Measurements from ENCODE around the gene DOCK4.
A peak's percentile ranks its signal among the peaks of the same experiment; 100 is the strongest.

DOCK4 gene

GRCh38 chr7:112025556-112025955, 180.6 kb downstream of the DOCK4 start:
- TF ChIP-seq NFRKB (IDR thresholded peaks at IDR 0.05): no peak
- TF ChIP-seq BHLHE40 (IDR thresholded peaks at IDR 0.05; ENCODE audit: borderline replicate concordance): no peak
- TF ChIP-seq FOXM1 (IDR thresholded peaks at IDR 0.05; ENCODE audit: borderline replicate concordance): no peak
- no peak for TF ChIP-seq ZNF384 (IDR thresholded peaks at IDR 0.05)
- TF ChIP-seq SUZ12 (IDR thresholded peaks at IDR 0.05): no peak
- no peak for TF ChIP-seq ARNT (IDR thresholded peaks at IDR 0.05)
- TF ChIP-seq ELF4 (IDR thresholded peaks at IDR 0.05): no peak
- TF ChIP-seq FOXA1 (IDR thresholded peaks at IDR 0.05): no peak
- DNase-seq (ENCODE audit: extremely low spot score): no peak
- CTCF ChIA-PET: no interaction called here
- POLR2A ChIA-PET: no interaction called here

- DNase-seq (ENCODE audit: extremely low spot score): no peak
- TF ChIP-seq CTBP1 (IDR thresholded peaks at IDR 0.05; ENCODE audit: borderline replicate concordance): no peak
- no peak for TF ChIP-seq TARDBP (IDR thresholded peaks at IDR 0.05)
- TF ChIP-seq FOXM1 (IDR thresholded peaks at IDR 0.05; ENCODE audit: borderline replicate concordance): no peak
- TF ChIP-seq LEF1 (IDR thresholded peaks at IDR 0.05; ENCODE audit: borderline replicate concordance): no peak
- no peak for TF ChIP-seq L3MBTL2 (conservative IDR thresholded peaks at IDR 0.05)
- no peak for TF ChIP-seq SUZ12 (IDR thresholded peaks at IDR 0.05)
- TF ChIP-seq, protein P1, sequence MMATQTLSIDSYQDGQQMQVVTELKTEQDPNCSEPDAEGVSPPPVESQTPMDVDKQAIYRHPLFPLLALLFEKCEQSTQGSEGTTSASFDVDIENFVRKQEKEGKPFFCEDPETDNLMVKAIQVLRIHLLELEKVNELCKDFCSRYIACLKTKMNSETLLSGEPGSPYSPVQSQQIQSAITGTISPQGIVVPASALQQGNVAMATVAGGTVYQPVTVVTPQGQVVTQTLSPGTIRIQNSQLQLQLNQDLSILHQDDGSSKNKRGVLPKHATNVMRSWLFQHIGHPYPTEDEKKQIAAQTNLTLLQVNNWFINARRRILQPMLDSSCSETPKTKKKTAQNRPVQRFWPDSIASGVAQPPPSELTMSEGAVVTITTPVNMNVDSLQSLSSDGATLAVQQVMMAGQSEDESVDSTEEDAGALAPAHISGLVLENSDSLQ (IDR thresholded peaks at IDR 0.05): no peak
- TF ChIP-seq ARNT (IDR thresholded peaks at IDR 0.05): no peak
- no peak for TF ChIP-seq HDGF (IDR thresholded peaks at IDR 0.05; ENCODE audit: borderline replicate concordance)
- TF ChIP-seq ELF4 (IDR thresholded peaks at IDR 0.05): no peak
- TF ChIP-seq FOXK2 (IDR thresholded peaks at IDR 0.05): no peak
- no peak for TF ChIP-seq BHLHE40 (IDR thresholded peaks at IDR 0.05; ENCODE audit: borderline replicate concordance)
- no peak for TF ChIP-seq NFRKB (IDR thresholded peaks at IDR 0.05)
- no peak for TF ChIP-seq SP1 (IDR thresholded peaks at IDR 0.05)
- no peak for TF ChIP-seq FOXA1 (IDR thresholded peaks at IDR 0.05)
- POLR2A ChIA-PET: no interaction called here
- CTCF ChIA-PET: interaction anchor here (0.6 to 1.0 kb wide), 2 partner anchors 54 to 314 kb away, joined by 3 to 5 read pairs; no protein-coding TSS in a partner anchor
Measured at GRCh38 chr7:112023786-112024185, 182.4 kb downstream of the DOCK4 start.

DNA sequence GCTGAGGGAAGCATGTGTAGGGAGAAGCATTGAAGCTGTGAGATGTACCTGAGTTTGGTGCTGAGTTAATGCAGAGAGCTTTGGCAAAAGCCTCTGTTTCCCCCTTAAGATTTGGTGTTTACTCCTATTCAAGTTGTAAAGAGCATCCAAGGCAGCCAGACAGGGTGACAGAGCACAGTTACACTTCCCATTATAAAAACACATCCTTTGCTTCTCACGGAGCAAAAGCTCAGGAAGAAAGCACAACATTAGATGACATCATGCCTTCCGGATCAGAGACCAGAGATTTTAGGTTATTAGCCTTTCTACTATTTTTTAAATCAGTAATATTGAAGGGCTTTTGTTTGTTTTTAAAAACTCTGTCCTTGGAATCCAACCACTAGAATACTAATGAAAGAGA, 182.9 kb downstream of the DOCK4 start:
- POLR2A ChIA-PET: no interaction called here
- no peak for TF ChIP-seq SP1 (IDR thresholded peaks at IDR 0.05)
- no peak for TF ChIP-seq ZNF384 (IDR thresholded peaks at IDR 0.05)
- TF ChIP-seq LEF1 (IDR thresholded peaks at IDR 0.05; ENCODE audit: borderline replicate concordance): no peak
- TF ChIP-seq FOXA1 (IDR thresholded peaks at IDR 0.05): no peak
- no peak for TF ChIP-seq HDGF (IDR thresholded peaks at IDR 0.05; ENCODE audit: borderline replicate concordance)
- TF ChIP-seq NFRKB (IDR thresholded peaks at IDR 0.05): no peak
- TF ChIP-seq ARNT (IDR thresholded peaks at IDR 0.05): no peak
- no peak for TF ChIP-seq ELF4 (IDR thresholded peaks at IDR 0.05)
- TF ChIP-seq FOXM1 (IDR thresholded peaks at IDR 0.05; ENCODE audit: borderline replicate concordance): no peak
- no peak for TF ChIP-seq TARDBP (IDR thresholded peaks at IDR 0.05)
- TF ChIP-seq SUZ12 (IDR thresholded peaks at IDR 0.05): no peak
- TF ChIP-seq, protein P1 (IDR thresholded peaks at IDR 0.05): no peak
- TF ChIP-seq BHLHE40 (IDR thresholded peaks at IDR 0.05; ENCODE audit: borderline replicate concordance): no peak

DNA sequence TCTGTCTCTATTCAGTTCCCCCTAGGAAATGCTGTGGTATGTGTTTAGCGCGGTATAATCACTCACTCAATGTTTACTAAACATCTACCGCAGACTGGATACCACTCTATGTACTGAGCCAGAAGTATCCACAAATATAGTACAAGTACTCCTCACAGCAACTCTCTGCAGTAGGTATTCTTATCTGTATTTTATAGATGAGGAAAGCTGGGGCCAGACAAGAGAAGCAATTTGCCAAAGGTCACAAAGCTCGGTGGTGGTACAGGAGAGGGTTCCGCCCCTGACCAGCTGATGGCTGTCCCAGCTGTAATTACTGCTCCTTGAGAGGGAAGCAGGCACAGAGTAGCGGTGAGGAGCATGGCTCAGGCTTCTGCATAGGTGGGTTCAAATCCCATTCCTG, 184.1 kb downstream of the DOCK4 start:
- TF ChIP-seq FOXM1 (IDR thresholded peaks at IDR 0.05; ENCODE audit: borderline replicate concordance): no peak
- peak; percentile 24 for DNase-seq (ENCODE audit: extremely low spot score)
- ChIA-PET CTCF (interaction anchor here (1.3 kb wide), 1 partner anchor 167 kb away, joined by 3 read pairs; no protein-coding TSS in a partner anchor), POLR2A (no interaction called here)

More for the DNA sequence above, 182.9 kb downstream of the DOCK4 start:
- CTCF ChIA-PET: interaction anchor here (1.0 kb wide), 1 partner anchor 55 kb away, joined by 3 read pairs; no protein-coding TSS in a partner anchor
- no peak for DNase-seq (ENCODE audit: extremely low spot score)

GRCh38 chr7:112021379-112022044, 184.7 kb downstream of the DOCK4 start:
- TF ChIP-seq FOXK2 (IDR thresholded peaks at IDR 0.05): no peak
- no peak for TF ChIP-seq NFRKB (IDR thresholded peaks at IDR 0.05)
- no peak for TF ChIP-seq SP1 (IDR thresholded peaks at IDR 0.05)
- TF ChIP-seq SUZ12 (IDR thresholded peaks at IDR 0.05): no peak
- no peak for TF ChIP-seq FOXM1 (IDR thresholded peaks at IDR 0.05; ENCODE audit: borderline replicate concordance)
- TF ChIP-seq L3MBTL2 (conservative IDR thresholded peaks at IDR 0.05): no peak
- TF ChIP-seq HDGF (IDR thresholded peaks at IDR 0.05; ENCODE audit: borderline replicate concordance): no peak
- no peak for TF ChIP-seq ZNF384 (IDR thresholded peaks at IDR 0.05)
- no peak for TF ChIP-seq LEF1 (IDR thresholded peaks at IDR 0.05; ENCODE audit: borderline replicate concordance)
- ChIA-PET CTCF (interaction anchor here (0.8 to 1.5 kb wide), 4 partner anchors 8 to 167 kb away, joined by 3 to 6 read pairs (median 3); no protein-coding TSS in a partner anchor), POLR2A (no interaction called here)
- no peak for DNase-seq (ENCODE audit: extremely low spot score)

DNA sequence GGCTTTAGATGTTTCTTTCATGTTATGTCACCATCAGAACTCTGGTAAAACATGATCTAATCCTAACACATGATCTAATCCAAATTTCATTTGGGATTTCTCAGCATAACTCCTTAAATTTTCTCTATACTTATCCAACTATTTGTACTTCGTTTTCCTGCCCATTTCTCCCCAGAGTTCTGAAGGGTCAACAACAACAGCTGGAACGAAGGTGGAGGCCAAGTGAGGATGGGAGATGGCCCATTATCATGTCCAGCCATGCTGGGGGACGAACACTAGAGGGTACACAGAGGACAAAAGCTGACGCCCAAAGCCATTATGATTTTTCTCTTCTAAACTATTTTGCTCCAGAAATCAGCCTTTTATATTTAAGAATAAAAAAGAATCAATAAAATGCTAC, 185.4 kb downstream of the DOCK4 start:
- TF ChIP-seq, protein P1 (IDR thresholded peaks at IDR 0.05): no peak
- no peak for TF ChIP-seq TARDBP (IDR thresholded peaks at IDR 0.05)
- TF ChIP-seq SUZ12 (IDR thresholded peaks at IDR 0.05): no peak
- TF ChIP-seq LEF1 (IDR thresholded peaks at IDR 0.05; ENCODE audit: borderline replicate concordance): no peak
- no peak for TF ChIP-seq CTBP1 (IDR thresholded peaks at IDR 0.05; ENCODE audit: borderline replicate concordance)
- TF ChIP-seq SP1 (IDR thresholded peaks at IDR 0.05): no peak
- no peak for TF ChIP-seq FOXK2 (IDR thresholded peaks at IDR 0.05)
- TF ChIP-seq HDGF (IDR thresholded peaks at IDR 0.05; ENCODE audit: borderline replicate concordance): no peak
- no peak for TF ChIP-seq ARNT (IDR thresholded peaks at IDR 0.05)
- TF ChIP-seq BHLHE40 (IDR thresholded peaks at IDR 0.05; ENCODE audit: borderline replicate concordance): no peak
- no peak for TF ChIP-seq ELF4 (IDR thresholded peaks at IDR 0.05)
- TF ChIP-seq NFRKB (IDR thresholded peaks at IDR 0.05): no peak
- no peak for TF ChIP-seq L3MBTL2 (conservative IDR thresholded peaks at IDR 0.05)
- no peak for TF ChIP-seq ZNF384 (IDR thresholded peaks at IDR 0.05)
- no peak for TF ChIP-seq FOXA1 (IDR thresholded peaks at IDR 0.05)
- TF ChIP-seq FOXM1 (IDR thresholded peaks at IDR 0.05; ENCODE audit: borderline replicate concordance): no peak
- ChIA-PET POLR2A (no interaction called here), CTCF (interaction anchor here (0.8 to 1.5 kb wide), 4 partner anchors 8 to 59 kb away, joined by 3 to 6 read pairs (median 3); no protein-coding TSS in a partner anchor)
- DNase-seq (ENCODE audit: extremely low spot score): no peak
